ENCODE results near the gene CYB5D1.

CYB5D1 gene

DNA sequence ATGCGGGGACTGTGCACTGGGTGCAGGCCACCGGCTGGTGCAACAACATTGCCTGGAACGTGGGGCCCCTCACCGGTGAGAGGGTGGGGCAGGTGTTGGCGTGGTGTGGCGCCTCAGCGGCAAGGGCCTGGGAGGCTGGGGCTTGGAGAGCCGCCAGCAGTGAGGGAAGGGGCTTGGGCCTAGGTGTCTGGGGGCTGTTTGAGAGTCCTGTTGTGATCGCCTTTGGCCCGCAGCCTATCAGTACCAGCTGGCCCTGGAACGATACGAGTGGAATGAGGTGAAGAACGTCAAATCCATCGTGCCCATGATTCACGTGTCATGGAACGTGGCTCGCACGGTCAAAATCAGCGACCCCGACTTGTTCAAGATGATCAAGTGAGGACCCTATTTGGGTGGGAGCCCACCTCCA is 5.5 kb upstream of the CYB5D1 start:
- DNase-seq: no peak
- intact Hi-C loops (cut with DNase I): loop anchor here (5.0 kb wide), 1 partner anchor 110 kb away; no protein-coding TSS in a partner anchor

- DNase-seq: peak in 1 of 42 donors; percentile 13
- intact Hi-C loops (cut with DNase I): loop anchor here (5.0 kb wide), 1 partner anchor 111 kb away; no protein-coding TSS in a partner anchor
Measured at GRCh38 chr17:7852919-7853690, 4.7 kb upstream of the CYB5D1 start.

DNA sequence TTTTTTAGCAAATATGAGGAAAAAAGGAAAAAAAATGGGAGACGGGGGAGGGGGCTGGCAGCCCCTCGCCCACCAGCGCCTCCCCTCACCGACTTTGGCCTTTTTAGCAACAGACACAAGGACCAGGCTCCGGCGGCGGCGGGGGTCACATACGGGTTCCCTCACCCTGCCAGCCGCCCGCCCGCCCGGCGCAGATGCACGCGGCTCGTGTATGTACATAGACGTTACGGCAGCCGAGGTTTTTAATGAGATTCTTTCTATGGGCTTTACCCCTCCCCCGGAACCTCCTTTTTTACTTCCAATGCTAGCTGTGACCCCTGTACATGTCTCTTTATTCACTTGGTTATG is 4.1 kb upstream of the CYB5D1 start:
- intact Hi-C loops (cut with DNase I): loop anchor here (5.0 kb wide), 1 partner anchor 111 kb away; no protein-coding TSS in a partner anchor
- DNase-seq: peak in 2 of 42 donors; percentile 26 to 41

DNA sequence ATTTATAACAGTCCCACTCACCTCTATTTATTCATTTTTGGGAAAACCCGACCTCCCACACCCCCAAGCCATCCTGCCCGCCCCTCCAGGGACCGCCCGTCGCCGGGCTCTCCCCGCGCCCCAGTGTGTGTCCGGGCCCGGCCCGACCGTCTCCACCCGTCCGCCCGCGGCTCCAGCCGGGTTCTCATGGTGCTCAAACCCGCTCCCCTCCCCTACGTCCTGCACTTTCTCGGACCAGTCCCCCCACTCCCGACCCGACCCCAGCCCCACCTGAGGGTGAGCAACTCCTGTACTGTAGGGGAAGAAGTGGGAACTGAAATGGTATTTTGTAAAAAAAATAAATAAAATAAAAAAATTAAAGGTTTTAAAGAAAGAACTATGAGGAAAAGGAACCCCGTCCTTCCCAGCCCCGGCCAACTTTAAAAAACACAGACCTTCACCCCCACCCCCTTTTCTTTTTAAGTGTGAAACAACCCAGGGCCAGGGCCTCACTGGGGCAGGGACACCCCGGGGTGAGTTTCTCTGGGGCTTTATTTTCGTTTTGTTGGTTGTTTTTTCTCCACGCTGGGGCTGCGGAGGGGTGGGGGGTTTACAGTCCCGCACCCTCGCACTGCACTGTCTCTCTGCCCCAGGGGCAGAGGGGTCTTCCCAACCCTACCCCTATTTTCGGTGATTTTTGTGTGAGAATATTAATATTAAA is 3.6 kb upstream of the CYB5D1 start:
- peak in 2 of 42 donors; percentile 32 to 42 for DNase-seq
- intact Hi-C loops (cut with DNase I): loop anchor here (5.0 kb wide), 1 partner anchor 112 kb away; no protein-coding TSS in a partner anchor

DNA sequence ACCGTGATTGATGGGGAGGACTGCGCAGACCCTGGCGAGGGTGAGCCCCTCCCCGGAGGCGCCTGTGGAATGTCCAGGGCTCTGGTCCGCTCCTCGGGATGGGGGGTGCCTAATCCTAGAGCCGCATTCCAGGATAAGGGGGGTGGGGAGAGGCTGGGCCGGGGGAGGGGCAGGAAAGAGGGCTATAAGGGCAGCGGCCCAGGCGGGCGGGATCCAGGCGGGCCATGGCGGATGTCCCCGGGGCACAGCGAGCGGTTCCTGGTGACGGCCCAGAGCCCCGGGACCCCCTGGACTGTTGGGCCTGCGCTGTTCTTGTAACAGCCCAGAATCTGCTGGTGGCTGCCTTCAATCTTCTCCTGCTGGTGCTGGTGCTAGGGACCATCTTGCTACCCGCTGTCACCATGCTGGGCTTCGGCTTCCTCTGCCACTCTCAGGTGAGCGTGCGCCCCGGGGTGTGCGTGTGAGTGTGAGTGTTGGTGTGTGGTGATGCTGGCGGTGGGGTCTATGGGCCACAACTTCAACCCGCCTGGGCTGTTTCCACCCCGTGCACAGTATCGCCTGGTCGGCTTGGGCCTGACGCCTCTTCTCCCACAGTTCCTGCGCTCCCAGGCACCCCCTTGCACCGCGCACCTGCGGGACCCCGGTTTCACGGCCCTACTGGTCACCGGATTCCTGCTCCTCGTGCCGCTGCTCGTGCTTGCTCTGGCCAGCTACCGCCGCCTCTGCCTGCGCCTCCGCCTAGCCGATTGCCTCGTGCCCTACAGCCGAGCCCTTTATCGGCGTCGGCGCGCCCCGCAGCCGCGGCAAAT is 2.7 kb upstream of the CYB5D1 start, which contains the start of gene TMEM88:
TMEM88 (plus strand) TSS at position 216 of the 809 bp plus-strand sequence; CDS start at position 225, 9 bp downstream.
- peak in 2 of 42 donors; percentile 34 to 42 for DNase-seq
- intact Hi-C loops (cut with DNase I): loop anchor here (5.0 kb wide), 3 partner anchors 33 to 132 kb away; no protein-coding TSS in a partner anchor

DNA sequence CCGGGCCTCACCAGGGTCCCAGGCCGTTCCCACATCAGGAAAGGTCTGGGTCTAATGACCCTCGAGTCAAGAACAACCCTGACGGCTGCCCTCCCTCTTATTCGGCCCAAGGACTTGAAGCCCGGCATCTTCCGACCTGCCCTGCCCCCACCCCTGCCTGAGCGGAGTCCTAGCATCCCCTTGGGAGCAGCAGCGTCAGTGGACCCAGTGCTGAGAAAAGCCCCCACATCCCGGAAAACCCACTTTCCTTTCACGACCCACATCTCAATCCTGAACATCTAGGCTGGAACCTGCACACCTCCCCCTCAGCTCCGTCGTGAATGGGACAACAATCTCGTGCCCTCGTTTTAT is 2.2 kb upstream of the CYB5D1 start:
- DNase-seq: peak in 3 of 42 donors; percentile 28 to 44 (median 35)
- intact Hi-C loops (cut with DNase I): loop anchor here (5.0 kb wide), 2 partner anchors 33 to 132 kb away; no protein-coding TSS in a partner anchor

GRCh38 chr17:7856011-7856810 is 1.6 kb upstream of the CYB5D1 start:
- intact Hi-C loops (cut with DNase I): loop anchor here (5.0 kb wide), 2 partner anchors 34 to 131 kb away; no protein-coding TSS in a partner anchor
- DNase-seq: peak in 5 of 42 donors; percentile 17 to 42 (median 30)

- intact Hi-C loops (cut with DNase I): loop anchor here (5.0 kb wide), 2 partner anchors 35 to 130 kb away; no protein-coding TSS in a partner anchor
- peak; percentile 90 to 99 (median 97) for DNase-seq
Measured at GRCh38 chr17:7856811-7857712, 741 bp upstream of the CYB5D1 start, which contains the start of gene NAA38. Gene NAA38, minus strand, starts transcription at chr17:7857559. Its CDS starts 96 bp downstream, at chr17:7857463.

- intact Hi-C loops (cut with DNase I): loop anchor here (5.0 kb wide), 2 partner anchors 36 to 129 kb away; no protein-coding TSS in a partner anchor
- peak in 16 of 42 donors; percentile 19 to 64 (median 43) for DNase-seq
Measured at GRCh38 chr17:7858522-7858810, 663 bp downstream of the CYB5D1 start.

GRCh38 chr17:7859028-7859427 is 1.2 kb downstream of the CYB5D1 start:
- peak in 1 of 42 donors; percentile 33 for DNase-seq
- intact Hi-C loops (cut with DNase I): loop anchor here (5.0 kb wide), 2 partner anchors 37 to 128 kb away; no protein-coding TSS in a partner anchor

- peak in 25 of 42 donors; percentile 14 to 89 (median 64) for DNase-seq
- intact Hi-C loops (cut with DNase I): loop anchor here (2.0 to 5.0 kb wide), 2 partner anchors 34 to 184 kb away; no protein-coding TSS in a partner anchor
Measured at GRCh38 chr17:7862692-7863437, 5.1 kb downstream of the CYB5D1 start.

DNA sequence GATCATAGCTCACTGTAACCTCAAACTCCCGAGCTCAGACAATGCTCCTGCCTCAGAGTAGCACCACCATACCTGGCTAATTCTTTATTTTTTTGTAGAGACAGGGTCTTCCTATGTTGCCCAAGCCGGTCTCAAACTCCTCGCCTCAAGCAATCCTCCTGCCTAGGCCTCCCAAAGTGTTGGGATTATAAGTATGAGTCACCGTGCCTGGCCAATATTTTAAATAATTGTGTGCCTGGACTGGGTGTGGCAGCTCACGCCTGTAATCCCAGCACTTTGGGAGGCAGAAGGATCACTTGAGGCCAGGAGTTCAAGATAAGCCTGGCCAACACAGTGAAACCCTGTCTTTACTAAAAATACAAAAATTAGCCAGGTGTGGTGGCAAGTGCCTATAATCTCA is 6.6 kb downstream of the CYB5D1 start:
- intact Hi-C loops (cut with DNase I): loop anchor here (5.0 kb wide), 1 partner anchor 183 kb away; no protein-coding TSS in a partner anchor
- DNase-seq: peak in 1 of 42 donors; percentile 13

DNA sequence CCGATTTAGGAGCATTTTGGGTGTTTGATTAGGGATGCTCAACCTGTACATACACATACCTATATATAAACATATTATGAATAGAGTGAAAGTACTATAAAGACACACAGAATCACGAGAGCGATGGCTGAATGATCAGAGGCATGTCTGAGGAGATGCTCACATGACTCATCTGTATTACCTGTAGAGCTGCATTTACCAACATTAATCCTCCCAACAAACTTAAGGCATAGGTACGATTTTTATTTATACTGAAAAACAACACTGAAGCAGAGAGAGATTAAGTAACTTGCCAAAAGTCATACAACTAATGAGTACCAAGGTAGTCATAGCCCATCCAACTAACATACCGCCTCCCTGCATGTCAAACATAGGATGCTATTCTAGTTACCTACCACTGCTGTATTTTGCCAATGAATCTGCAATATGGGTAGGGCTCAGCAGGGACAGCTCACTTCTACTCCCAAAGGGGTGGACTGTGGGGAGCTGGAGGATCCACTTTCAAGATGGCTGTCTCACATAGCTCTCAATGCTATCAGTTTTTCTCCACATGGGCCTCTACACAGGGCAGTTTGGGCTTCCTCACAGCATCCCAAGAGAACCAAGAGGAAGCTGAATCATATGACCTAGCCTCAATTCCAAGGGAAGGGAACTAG is 7.3 kb downstream of the CYB5D1 start:
- peak in 1 of 42 donors; percentile 14 for DNase-seq
- intact Hi-C loops (cut with DNase I): loop anchor here (5.0 kb wide), 1 partner anchor 182 kb away; no protein-coding TSS in a partner anchor

GRCh38 chr17:7867881-7868329 is 10.1 kb downstream of the CYB5D1 start:
- no peak for DNase-seq
- intact Hi-C loops (cut with DNase I): no loop called here

DNA sequence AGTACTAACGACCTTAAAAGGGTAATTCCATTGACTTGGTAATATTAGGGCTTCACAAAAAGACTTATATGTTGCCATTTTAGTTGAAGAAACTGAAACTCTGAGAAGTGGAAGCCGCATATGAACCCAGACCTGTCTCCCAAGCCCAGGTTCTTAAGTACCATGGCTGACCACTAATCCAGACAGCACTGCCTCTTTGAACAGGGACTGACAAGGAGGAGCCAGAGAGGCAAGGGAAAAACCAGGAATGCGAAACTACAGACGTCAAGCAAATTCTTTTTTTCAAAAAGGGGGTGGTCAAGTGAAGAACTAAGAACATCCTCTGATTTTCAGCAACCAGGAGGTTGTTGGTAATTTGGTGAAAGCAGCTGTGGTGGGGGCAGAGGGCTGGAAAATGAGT is 15.2 kb downstream of the CYB5D1 start:
- DNase-seq: no peak
- intact Hi-C loops (cut with DNase I): no loop called here
